ENCODE measurements around the gene MRGPRF. TPM values are rescaled to one million over a fixed set of nuclear protein-coding genes. Genes with fewer than 3 reads are reported as not detected.

MRGPRF gene
- total RNA-seq, 1 experiment from 2014 or later: 0.76 TPM

DNA sequence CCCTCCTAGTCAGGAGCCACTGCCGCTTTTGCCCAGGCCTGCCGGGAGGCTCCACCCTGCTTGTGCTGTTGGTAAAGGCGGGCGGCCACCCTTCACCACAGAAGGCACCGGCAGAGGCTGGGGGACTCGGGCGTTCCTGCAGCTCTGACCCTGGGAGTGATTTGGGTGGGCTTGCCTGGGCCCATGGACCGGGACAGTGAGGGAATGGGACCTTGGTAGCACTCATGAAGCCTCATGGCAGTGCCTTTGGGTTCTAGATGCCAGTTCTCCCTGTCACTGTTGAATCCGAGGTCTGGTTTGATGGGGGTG lies 40.1 kb upstream of the MRGPRF start:
- DNase-seq (ENCODE audit: low read depth, low spot score) (no peak), ATAC-seq (no peak)
- intact Hi-C loops (cut with micrococcal nuclease): no loop called here
- CTCF ChIA-PET: no interaction called here
- Histone ChIP-seq H3K79me2 (ENCODE audit: insufficient read depth, low read length) (peaks cover 41% of the 10 kb centered on the region), H3K9me3 (ENCODE audit: control insufficient read depth in 1 of 2, insufficient read depth in 1 of 2, low read depth in 1 of 2, low read length in 2 of 2) (no peaks in the 10 kb centered on the region), H3K27ac (ENCODE audit: low read depth, low read length) (no peak overlapping the region; the same call in 1 of the 2 replicates), H3K36me3 (ENCODE audit: control insufficient read depth in 1 of 2, insufficient read depth in 2 of 2, low read length in 2 of 2) (no peaks in the 10 kb centered on the region), H3K4me1 (ENCODE audit: control insufficient read depth in 1 of 2, insufficient read depth in 2 of 2, low read length in 2 of 2) (peaks cover 9 to 12% of the 10 kb centered on the region in 2 experiments; a peak in 3 of 4 replicates), H3K9me2 (ENCODE audit: insufficient read depth) (no peaks in the 10 kb centered on the region), H3K27me3 (ENCODE audit: insufficient read depth, low read length) (no peaks in the 10 kb centered on the region), H4K20me1 (ENCODE audit: insufficient read depth) (no peaks in the 10 kb centered on the region), H3K4me2 (ENCODE audit: low read length) (no peak overlapping the region), H2AFZ (ENCODE audit: low read depth, low read length, poor library complexity, severe bottlenecking) (no peak overlapping the region), H3K4me3 (replicated peaks in 1 of 2; ENCODE audit: low read depth in 1 of 2, low read length in 2 of 2) (no peak overlapping the region), H3K9ac (ENCODE audit: low read length) (no peak overlapping the region)
- POLR2A ChIA-PET: no interaction called here
- BruUV-seq (replicated peaks): no TSS peak
- RAD21 ChIA-PET (ENCODE audit: low non-redundant PET in 1 of 2, low total read pairs in 2 of 2, uncharacterized antibody in 2 of 2, unreplicated experiment in 2 of 2): no interaction called here
- no peak for TF ChIP-seq SP1 (IDR thresholded peaks at IDR 0.05; ENCODE audit: low read depth)

DNA sequence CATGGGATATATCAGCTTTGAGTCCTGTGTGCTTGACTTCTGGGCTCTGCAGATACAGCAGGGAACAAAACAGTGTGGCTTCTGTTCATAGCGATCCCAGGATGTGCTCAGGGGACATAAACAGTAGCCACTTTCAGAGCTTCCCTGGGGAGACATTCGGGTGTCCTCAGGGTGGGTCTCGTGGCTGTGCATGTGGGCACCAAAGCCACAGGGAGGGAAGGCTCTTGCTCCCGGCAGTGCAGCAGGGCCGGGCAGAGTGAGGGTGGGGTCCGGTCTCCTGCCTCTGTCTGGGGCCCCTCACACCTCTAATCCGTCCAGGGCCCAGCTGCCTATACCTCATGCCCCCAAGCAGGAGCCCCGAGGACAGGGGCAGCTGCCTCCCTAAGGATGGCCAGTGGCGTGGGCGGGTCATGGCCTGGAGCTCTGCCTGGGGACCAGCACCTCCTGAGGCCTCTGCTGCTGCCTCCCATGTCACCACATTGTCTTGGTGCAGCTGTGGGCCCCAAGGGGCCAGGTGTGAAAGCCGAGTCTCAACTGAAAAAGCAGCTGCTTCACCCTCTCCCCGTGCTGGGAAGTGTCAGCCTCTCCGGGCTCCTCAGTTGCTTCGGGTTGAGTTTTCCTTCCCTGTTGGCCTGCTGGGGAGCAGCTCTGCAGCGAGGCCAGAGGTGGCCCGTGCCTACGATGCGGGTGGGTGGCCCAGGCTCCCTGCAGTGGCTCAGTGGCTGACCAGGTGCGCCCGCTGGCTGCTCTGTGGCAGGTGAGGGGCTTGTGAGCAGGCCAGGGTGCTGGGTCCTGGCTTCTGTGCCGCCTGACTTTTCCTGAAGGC lies 39.5 kb upstream of the MRGPRF start:
- no peak overlapping the region for H2AFZ ChIP-seq (ENCODE audit: low read depth, low read length, poor library complexity, severe bottlenecking)
- no peak overlapping the region for H3K4me2 ChIP-seq (ENCODE audit: low read length)
- H4K20me1 ChIP-seq (ENCODE audit: insufficient read depth): no peaks in the 10 kb centered on the region
- ChIA-PET RAD21 (ENCODE audit: low non-redundant PET in 1 of 2, low total read pairs in 2 of 2, uncharacterized antibody in 2 of 2, unreplicated experiment in 2 of 2) (no interaction called here), CTCF (no interaction called here), POLR2A (no interaction called here)
- H3K4me3 ChIP-seq (replicated peaks in 1 of 2; ENCODE audit: low read depth in 1 of 2, low read length in 2 of 2): no peak overlapping the region
- peaks cover 10 to 16% of the 10 kb centered on the region in 2 experiments; a peak in 3 of 4 replicates for H3K4me1 ChIP-seq (ENCODE audit: control insufficient read depth in 1 of 2, insufficient read depth in 2 of 2, low read length in 2 of 2)
- no peaks in the 10 kb centered on the region for H3K9me2 ChIP-seq (ENCODE audit: insufficient read depth)
- ATAC-seq: no peak
- no peak overlapping the region for H3K9ac ChIP-seq (ENCODE audit: low read length)
- TF ChIP-seq FOSL1 (IDR thresholded peaks at IDR 0.05; ENCODE audit: low read depth) (no peak), CBX3 (IDR thresholded peaks at IDR 0.05; ENCODE audit: low read depth) (no peak), EZH2phosphoT487 (IDR thresholded peaks at IDR 0.05; ENCODE audit: borderline replicate concordance) (no peak), SRF (IDR thresholded peaks at IDR 0.05; ENCODE audit: low read depth) (no peak), SIN3A (IDR thresholded peaks at IDR 0.05; ENCODE audit: low read depth) (no peak), JUND (IDR thresholded peaks at IDR 0.05) (no peak), ZFX (IDR thresholded peaks at IDR 0.05) (no peak), YY1 (IDR thresholded peaks at IDR 0.05; ENCODE audit: extremely low read depth, insufficient replicate concordance, low read depth, low read length) (no peak), ZNF274 (IDR thresholded peaks at IDR 0.05; ENCODE audit: low read depth, low read length) (no peak), CEBPB (IDR thresholded peaks at IDR 0.05; ENCODE audit: low read depth) (no peak), EGR1 (IDR thresholded peaks at IDR 0.05; ENCODE audit: low read depth) (no peak), RAD21 (IDR thresholded peaks at IDR 0.05; ENCODE audit: low read depth) (no peak), POLR2A (IDR thresholded peaks at IDR 0.05; ENCODE audit: borderline replicate concordance, extremely low read depth, insufficient read depth, insufficient read length) (no peak)
- TF ChIP-seq, protein P1, sequence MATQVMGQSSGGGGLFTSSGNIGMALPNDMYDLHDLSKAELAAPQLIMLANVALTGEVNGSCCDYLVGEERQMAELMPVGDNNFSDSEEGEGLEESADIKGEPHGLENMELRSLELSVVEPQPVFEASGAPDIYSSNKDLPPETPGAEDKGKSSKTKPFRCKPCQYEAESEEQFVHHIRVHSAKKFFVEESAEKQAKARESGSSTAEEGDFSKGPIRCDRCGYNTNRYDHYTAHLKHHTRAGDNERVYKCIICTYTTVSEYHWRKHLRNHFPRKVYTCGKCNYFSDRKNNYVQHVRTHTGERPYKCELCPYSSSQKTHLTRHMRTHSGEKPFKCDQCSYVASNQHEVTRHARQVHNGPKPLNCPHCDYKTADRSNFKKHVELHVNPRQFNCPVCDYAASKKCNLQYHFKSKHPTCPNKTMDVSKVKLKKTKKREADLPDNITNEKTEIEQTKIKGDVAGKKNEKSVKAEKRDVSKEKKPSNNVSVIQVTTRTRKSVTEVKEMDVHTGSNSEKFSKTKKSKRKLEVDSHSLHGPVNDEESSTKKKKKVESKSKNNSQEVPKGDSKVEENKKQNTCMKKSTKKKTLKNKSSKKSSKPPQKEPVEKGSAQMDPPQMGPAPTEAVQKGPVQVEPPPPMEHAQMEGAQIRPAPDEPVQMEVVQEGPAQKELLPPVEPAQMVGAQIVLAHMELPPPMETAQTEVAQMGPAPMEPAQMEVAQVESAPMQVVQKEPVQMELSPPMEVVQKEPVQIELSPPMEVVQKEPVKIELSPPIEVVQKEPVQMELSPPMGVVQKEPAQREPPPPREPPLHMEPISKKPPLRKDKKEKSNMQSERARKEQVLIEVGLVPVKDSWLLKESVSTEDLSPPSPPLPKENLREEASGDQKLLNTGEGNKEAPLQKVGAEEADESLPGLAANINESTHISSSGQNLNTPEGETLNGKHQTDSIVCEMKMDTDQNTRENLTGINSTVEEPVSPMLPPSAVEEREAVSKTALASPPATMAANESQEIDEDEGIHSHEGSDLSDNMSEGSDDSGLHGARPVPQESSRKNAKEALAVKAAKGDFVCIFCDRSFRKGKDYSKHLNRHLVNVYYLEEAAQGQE (IDR thresholded peaks at IDR 0.05; ENCODE audit: low read depth): no peak
- TF ChIP-seq, protein P2, sequence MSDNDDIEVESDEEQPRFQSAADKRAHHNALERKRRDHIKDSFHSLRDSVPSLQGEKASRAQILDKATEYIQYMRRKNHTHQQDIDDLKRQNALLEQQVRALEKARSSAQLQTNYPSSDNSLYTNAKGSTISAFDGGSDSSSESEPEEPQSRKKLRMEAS (IDR thresholded peaks at IDR 0.05): no peak
- TF ChIP-seq, protein P3, sequence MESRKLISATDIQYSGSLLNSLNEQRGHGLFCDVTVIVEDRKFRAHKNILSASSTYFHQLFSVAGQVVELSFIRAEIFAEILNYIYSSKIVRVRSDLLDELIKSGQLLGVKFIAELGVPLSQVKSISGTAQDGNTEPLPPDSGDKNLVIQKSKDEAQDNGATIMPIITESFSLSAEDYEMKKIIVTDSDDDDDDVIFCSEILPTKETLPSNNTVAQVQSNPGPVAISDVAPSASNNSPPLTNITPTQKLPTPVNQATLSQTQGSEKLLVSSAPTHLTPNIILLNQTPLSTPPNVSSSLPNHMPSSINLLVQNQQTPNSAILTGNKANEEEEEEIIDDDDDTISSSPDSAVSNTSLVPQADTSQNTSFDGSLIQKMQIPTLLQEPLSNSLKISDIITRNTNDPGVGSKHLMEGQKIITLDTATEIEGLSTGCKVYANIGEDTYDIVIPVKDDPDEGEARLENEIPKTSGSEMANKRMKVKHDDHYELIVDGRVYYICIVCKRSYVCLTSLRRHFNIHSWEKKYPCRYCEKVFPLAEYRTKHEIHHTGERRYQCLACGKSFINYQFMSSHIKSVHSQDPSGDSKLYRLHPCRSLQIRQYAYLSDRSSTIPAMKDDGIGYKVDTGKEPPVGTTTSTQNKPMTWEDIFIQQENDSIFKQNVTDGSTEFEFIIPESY (IDR thresholded peaks at IDR 0.05; ENCODE audit: extremely low read depth, insufficient replicate concordance, low read length): no peak
- no peaks in the 10 kb centered on the region for H3K36me3 ChIP-seq (ENCODE audit: control insufficient read depth in 1 of 2, insufficient read depth in 2 of 2, low read length in 2 of 2)
- H3K27ac ChIP-seq (ENCODE audit: low read depth, low read length): no peak overlapping the region; the same call in 1 of the 2 replicates
- DNase-seq (ENCODE audit: low read depth, low spot score): no peak
- no peaks in the 10 kb centered on the region for H3K9me3 ChIP-seq (ENCODE audit: control insufficient read depth in 1 of 2, insufficient read depth in 1 of 2, low read depth in 1 of 2, low read length in 2 of 2)
- no TSS peak for BruUV-seq (replicated peaks)
- intact Hi-C loops (cut with micrococcal nuclease): no loop called here
- H3K27me3 ChIP-seq (ENCODE audit: insufficient read depth, low read length): no peaks in the 10 kb centered on the region
- peaks cover 41% of the 10 kb centered on the region for H3K79me2 ChIP-seq (ENCODE audit: insufficient read depth, low read length)
